ENCODE results near the gene MRPL23. TPM values are rescaled to one million over a fixed set of nuclear protein-coding genes. Genes with fewer than 3 reads are reported as not detected.

The MRPL23 gene
- 100 to 1,000 TPM; 100 to 220 (median 201) TPM for total RNA-seq

GRCh38 chr11:1946812-1947484, at the start of gene MRPL23:
Gene MRPL23 (plus strand): TSS chr11:1947332. CDS start chr11:1947363, 31 bp downstream.
- Mint-ChIP-seq H3K4me3 (no peak within 1 kb of the TSS), H3K9me3 (no peaks in the 10 kb centered on the region), H3K36me3 (ENCODE audit: insufficient read depth) (no peaks in the 10 kb centered on the region), H3K4me1 (ENCODE audit: low read depth) (no peaks in the 10 kb centered on the region), H3K27me3 (ENCODE audit: low read depth) (no peaks in the 10 kb centered on the region)
- no peak for DNase-seq
- peak; percentile 82 to 90 for ATAC-seq

GRCh38 chr11:1899090-1899489, 48.0 kb upstream of the MRPL23 start:
- H3K9me3 Mint-ChIP-seq, result no peaks in the 10 kb centered on the region
- DNase-seq, result no peak
- no peak overlapping the region for H3K4me3 Mint-ChIP-seq
- H3K36me3 Mint-ChIP-seq (ENCODE audit: insufficient read depth), result no peaks in the 10 kb centered on the region
- H3K27me3 Mint-ChIP-seq (ENCODE audit: low read depth), result peaks cover 16% of the 10 kb centered on the region
- no peaks in the 10 kb centered on the region for H3K4me1 Mint-ChIP-seq (ENCODE audit: low read depth)
- no peak for ATAC-seq

DNA sequence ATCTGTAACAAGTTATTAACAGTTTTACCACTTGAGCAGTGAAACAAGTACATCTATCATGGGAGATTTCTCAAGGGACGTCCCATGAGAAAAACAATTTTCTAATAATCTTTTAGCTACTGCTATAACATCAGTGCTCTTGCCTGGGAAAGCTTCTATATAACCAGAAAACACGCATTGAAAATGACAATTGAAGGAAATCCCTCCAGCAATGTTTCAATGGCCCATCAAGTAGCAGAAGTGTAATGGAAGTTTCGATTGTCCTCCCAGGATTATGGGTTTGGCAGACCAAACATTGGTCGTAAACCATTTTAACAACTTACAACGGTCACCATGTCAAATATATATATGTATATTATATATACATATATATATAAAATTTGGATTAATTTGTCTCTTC, 47.4 kb upstream of the MRPL23 start:
- Mint-ChIP-seq H3K4me1 (ENCODE audit: low read depth) (no peaks in the 10 kb centered on the region), H3K9me3 (no peaks in the 10 kb centered on the region), H3K27me3 (ENCODE audit: low read depth) (peaks cover 16% of the 10 kb centered on the region), H3K4me3 (no peak overlapping the region), H3K36me3 (ENCODE audit: insufficient read depth) (no peaks in the 10 kb centered on the region)
- DNase-seq (no peak), ATAC-seq (no peak)

DNA sequence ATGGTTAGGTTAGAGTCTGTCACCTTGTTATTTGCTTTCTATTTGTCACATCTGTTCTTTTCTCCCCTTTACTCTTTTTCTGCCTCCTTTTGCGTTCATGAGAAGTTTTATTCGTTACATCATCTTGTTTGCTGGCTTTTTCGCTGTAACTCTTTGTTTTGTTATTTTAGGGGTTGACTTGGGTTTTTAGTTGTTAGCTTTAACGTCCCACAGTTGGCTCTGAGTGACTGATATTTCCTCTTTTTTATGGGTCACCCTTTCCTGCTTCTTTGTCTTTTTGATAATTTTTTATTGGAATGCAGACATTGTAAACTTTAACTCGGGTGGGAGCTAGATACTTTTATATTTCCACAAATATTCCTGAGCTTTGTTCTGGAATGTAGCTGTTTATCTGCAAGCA, 41.0 kb upstream of the MRPL23 start:
- Mint-ChIP-seq H3K4me3 (no peak overlapping the region), H3K36me3 (ENCODE audit: insufficient read depth) (no peaks in the 10 kb centered on the region), H3K27me3 (ENCODE audit: low read depth) (peaks cover 5% of the 10 kb centered on the region), H3K9me3 (no peaks in the 10 kb centered on the region), H3K4me1 (ENCODE audit: low read depth) (no peaks in the 10 kb centered on the region)
- no peak for ATAC-seq
- DNase-seq, result no peak

DNA sequence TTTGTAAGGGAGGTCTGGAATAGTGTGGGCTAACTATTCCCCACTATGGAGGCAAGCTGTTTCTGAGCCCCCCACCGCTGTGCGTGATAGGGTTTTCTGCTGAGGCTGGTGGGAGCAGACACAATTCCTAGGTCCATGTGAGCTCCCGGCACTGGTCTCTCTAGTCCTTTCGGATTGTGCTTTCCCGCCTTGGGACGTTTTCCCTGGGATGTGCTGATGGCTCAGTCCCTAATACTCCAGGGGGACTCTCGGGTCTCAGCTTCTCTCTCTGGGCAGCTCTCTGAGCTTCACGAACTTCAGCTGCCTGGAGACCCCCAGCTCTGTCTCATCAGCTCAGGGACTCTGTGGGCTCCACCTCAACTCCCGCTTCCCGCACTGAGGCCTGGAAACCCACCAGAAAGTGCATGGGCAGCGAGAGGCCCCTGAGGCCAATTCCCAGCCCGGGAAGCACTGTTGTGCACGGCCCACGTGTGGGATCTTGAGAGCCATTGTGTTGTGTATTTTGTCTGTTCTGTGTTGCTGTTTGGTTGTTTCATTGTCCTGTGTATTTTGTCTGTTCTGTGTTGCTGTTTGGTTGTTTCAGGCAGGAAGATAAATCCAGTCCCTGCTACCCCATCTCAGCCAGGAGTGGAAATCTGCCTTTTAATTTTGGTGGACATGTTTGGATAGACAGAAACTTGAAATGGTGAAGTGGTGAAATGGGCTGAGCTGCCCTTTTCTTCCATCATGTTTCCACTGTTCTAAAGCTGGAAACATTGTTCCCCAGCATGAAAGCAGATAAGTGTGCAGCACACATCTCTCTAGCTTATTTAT, 40.3 kb upstream of the MRPL23 start:
- no peaks in the 10 kb centered on the region for H3K36me3 Mint-ChIP-seq (ENCODE audit: insufficient read depth)
- no peaks in the 10 kb centered on the region for H3K4me1 Mint-ChIP-seq (ENCODE audit: low read depth)
- no peak for DNase-seq
- no peak overlapping the region for H3K4me3 Mint-ChIP-seq
- ATAC-seq, result no peak
- H3K9me3 Mint-ChIP-seq, result no peaks in the 10 kb centered on the region
- H3K27me3 Mint-ChIP-seq (ENCODE audit: low read depth), result peaks cover 5% of the 10 kb centered on the region

DNA sequence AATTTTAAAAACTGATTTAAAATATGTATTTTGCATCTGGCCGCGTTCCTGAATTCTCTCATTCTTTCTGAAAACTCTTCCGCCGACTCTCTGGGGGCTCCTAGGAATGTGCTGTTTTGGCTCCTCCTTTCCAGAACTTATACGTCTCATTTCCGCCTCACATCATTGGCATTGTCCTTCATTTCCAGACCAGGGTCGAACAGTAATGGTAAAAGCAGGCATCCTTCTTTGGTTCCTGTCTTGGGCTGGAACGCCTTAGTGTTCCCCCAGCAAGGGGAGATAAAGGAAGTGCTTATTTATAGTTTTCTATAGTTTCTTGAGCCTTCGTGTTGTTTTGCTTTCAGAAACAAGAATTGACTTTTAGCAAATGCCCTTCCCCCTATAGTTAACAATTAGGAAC, 38.5 kb upstream of the MRPL23 start:
- H3K4me3 Mint-ChIP-seq, result no peak overlapping the region
- ATAC-seq, result no peak
- H3K27me3 Mint-ChIP-seq (ENCODE audit: low read depth), result peaks cover 7% of the 10 kb centered on the region
- H3K9me3 Mint-ChIP-seq, result no peaks in the 10 kb centered on the region
- no peaks in the 10 kb centered on the region for H3K4me1 Mint-ChIP-seq (ENCODE audit: low read depth)
- H3K36me3 Mint-ChIP-seq (ENCODE audit: insufficient read depth), result no peaks in the 10 kb centered on the region
- DNase-seq, result no peak

DNA sequence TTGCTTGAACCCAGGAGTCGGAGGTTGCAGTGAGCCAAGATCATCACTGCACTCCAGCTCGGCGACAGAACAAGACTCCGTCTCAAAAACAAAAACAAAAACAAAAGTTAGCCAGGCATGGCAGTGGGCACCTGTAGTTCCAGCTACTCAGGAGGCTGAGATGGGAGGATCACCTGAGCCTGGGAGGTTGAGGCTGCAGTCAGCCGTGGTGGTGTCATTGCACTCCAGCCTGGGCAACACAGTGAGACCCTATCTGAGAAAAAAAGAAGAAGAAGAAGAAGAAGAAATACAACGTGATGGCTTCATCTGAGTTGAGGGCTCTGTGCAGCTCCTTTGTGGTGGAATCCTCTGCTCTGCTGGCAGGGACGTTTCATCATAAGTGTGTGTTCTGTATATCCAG, 37.6 kb upstream of the MRPL23 start:
- no peak for DNase-seq
- Mint-ChIP-seq H3K9me3 (no peaks in the 10 kb centered on the region), H3K27me3 (ENCODE audit: low read depth) (peaks cover 13% of the 10 kb centered on the region), H3K4me1 (ENCODE audit: low read depth) (no peaks in the 10 kb centered on the region), H3K4me3 (no peak overlapping the region), H3K36me3 (ENCODE audit: insufficient read depth) (no peaks in the 10 kb centered on the region)
- no peak for ATAC-seq

DNA sequence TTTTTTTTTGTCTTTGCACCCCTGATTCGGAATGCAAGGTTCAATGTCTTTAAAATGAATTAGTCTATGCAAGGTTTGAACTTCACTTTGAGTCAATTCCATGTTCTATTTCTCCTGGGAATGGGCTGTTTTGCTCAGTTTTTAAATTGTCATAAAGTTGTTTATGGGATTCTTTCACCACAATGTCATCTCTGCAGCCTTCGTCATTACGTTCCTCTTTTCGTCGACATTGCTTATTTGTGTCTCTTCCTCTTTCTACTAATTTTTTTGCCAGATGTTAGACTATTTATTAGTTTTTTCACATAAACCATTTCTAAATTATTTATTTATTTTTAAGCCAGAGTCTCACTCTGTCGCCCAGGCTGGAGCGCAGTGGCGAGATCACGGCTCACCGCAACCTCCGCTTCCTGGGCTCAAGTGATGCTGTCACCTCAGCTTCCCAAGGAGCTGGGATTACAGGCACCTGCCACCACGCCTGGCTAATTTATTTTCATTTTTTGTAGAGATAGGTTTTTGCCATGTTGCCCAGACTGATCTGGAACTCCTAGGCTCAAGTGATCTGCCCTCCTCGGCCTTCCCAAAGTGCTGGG, 34.7 kb upstream of the MRPL23 start:
- Mint-ChIP-seq H3K27me3 (ENCODE audit: low read depth) (peaks cover 20% of the 10 kb centered on the region), H3K4me1 (ENCODE audit: low read depth) (peaks cover 11% of the 10 kb centered on the region), H3K4me3 (no peak overlapping the region), H3K9me3 (no peaks in the 10 kb centered on the region), H3K36me3 (ENCODE audit: insufficient read depth) (no peaks in the 10 kb centered on the region)
- DNase-seq (no peak), ATAC-seq (no peak)

- H3K9me3 Mint-ChIP-seq, result no peaks in the 10 kb centered on the region
- H3K4me3 Mint-ChIP-seq, result no peak overlapping the region
- peaks cover 11% of the 10 kb centered on the region for H3K4me1 Mint-ChIP-seq (ENCODE audit: low read depth)
- ATAC-seq, result no peak
- DNase-seq, result no peak
- H3K27me3 Mint-ChIP-seq (ENCODE audit: low read depth), result peaks cover 17% of the 10 kb centered on the region
- H3K36me3 Mint-ChIP-seq (ENCODE audit: insufficient read depth), result no peaks in the 10 kb centered on the region
These were observed 33.7 kb upstream of the MRPL23 start for GRCh38 chr11:1913271-1914060.

DNA sequence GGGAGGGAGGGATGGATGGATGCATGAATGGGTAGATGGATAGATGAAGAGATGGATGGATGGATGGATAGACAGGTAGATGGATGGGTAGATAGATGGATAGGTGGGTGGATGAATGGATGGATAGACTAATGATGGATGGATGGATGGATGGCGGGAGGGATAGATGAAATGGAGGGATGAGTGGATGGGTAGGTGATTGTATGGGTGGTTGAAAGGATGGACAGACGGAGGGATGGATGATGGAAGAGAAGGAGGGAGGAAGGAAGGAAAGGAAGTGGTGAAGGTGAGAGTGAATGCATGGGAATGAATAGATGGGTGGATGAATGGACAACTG, 31.4 kb upstream of the MRPL23 start:
- peaks cover 11% of the 10 kb centered on the region for H3K4me1 Mint-ChIP-seq (ENCODE audit: low read depth)
- no peaks in the 10 kb centered on the region for H3K36me3 Mint-ChIP-seq (ENCODE audit: insufficient read depth)
- no peak overlapping the region for H3K4me3 Mint-ChIP-seq
- H3K27me3 Mint-ChIP-seq (ENCODE audit: low read depth), result peaks cover 15% of the 10 kb centered on the region
- no peaks in the 10 kb centered on the region for H3K9me3 Mint-ChIP-seq
- ATAC-seq (no peak), DNase-seq (no peak)

DNA sequence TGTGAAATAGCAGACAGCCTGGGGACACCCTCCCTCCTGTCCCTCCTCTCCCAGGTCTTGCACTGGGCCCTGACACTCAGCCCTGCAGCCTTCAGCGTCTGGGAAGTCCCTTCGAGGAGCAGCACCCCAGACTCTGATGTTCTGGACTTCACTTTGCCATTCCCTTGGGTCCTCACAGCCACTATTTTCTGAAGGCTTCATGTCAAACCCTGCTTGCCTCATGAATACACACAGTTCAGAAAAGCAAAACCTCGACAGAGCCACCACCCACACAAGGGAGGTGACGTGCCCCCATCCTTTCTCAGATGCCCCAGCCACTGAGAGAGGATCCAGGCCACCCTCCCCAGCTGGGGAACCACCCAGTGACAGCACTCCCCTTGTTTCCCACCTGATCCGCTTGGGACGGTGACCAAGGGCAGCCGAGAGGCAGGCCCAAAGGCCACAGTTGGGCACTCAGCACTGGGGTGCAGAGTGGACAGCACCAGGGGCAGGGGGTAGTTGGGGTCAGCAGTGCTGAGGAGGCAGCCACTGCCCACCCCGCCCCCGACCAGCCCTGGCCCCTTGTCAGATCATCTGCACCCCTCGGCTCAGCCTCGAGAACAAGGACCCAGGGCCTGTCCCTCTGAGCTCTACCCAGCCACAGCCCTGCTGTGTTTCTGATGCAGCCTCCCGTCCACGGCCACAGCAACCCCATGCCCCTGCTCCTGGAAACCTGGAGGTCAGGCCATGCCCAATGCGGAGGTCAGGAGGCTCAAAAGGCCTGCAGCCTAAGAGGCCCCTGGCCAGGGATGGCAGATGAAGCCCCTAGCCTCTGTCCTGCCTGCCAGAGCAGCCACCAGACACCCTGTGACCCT, 30.8 kb upstream of the MRPL23 start:
- H3K27me3 Mint-ChIP-seq (ENCODE audit: low read depth), result peaks cover 15% of the 10 kb centered on the region
- no peaks in the 10 kb centered on the region for H3K9me3 Mint-ChIP-seq
- no peaks in the 10 kb centered on the region for H3K36me3 Mint-ChIP-seq (ENCODE audit: insufficient read depth)
- no peak overlapping the region for H3K4me3 Mint-ChIP-seq
- ATAC-seq (peak in 1 of 2 donors; percentile 32), DNase-seq (no peak)
- peaks cover 11% of the 10 kb centered on the region for H3K4me1 Mint-ChIP-seq (ENCODE audit: low read depth)

- Mint-ChIP-seq H3K27me3 (ENCODE audit: low read depth) (peaks cover 15% of the 10 kb centered on the region), H3K4me1 (ENCODE audit: low read depth) (peaks cover 11% of the 10 kb centered on the region), H3K36me3 (ENCODE audit: insufficient read depth) (no peaks in the 10 kb centered on the region), H3K9me3 (no peaks in the 10 kb centered on the region), H3K4me3 (no peak overlapping the region)
- no peak for DNase-seq
- peak; percentile 17 to 22 for ATAC-seq
These were observed 30.1 kb upstream of the MRPL23 start for GRCh38 chr11:1916986-1917522.

GRCh38 chr11:1917523-1918435, 29.4 kb upstream of the MRPL23 start:
- no peaks in the 10 kb centered on the region for H3K9me3 Mint-ChIP-seq
- no peak for DNase-seq
- no peak overlapping the region for H3K4me3 Mint-ChIP-seq
- peaks cover 12% of the 10 kb centered on the region for H3K4me1 Mint-ChIP-seq (ENCODE audit: low read depth)
- no peaks in the 10 kb centered on the region for H3K36me3 Mint-ChIP-seq (ENCODE audit: insufficient read depth)
- peak; percentile 16 to 49 for ATAC-seq
- H3K27me3 Mint-ChIP-seq (ENCODE audit: low read depth), result peaks cover 15% of the 10 kb centered on the region
